ENCODE results near the gene ZNF628.
"Not testable (repeated sequence)": the region's sequence is repeated elsewhere in the genome, so short reads cannot be mapped to it uniquely, and the experiment has no call there.

Gene ZNF628

DNA sequence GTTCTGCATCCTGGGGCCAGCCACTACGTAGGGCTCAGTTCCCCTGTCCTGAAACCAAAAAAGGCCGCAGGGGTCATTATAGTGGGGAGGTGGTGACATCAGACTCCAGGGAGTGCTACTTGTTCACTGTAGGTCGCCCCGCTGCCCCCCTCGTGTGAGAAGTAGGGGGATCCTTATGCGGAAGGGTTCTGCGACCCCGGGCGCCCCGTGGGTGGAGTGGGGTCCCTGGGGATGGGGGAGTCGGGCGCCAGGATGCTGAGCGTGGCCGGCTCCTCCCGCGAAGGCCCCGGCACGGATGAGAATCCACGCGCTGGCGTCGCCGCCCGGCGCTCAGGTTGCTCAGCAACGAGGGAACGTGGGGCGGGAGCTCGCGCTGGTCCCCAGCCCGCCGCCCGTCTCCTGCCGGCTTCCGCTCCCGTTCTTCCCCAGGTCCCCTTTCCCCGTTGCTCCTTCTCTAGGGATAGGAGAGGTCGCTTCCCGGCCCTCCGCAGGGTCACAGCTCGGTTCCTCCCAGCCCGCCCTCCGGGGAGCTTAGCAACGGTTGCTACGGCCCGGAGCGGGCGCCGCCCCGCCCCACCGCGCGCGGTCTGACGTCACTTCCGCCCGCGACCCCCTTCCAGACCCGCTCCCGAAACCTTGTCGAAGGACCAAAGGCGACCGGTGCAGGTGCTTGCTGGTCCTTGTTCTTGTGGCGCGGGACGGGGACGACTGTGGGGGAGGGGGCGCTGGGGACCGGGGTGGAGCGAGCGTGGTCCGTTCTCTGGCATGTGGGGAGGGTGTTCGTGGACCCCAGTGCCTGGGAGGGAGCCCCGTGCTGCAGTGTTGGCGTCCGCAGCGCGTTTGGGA lies 8.4 kb downstream of the ZNF628 start, which contains the start of gene NAT14:
TSS of gene NAT14 (plus strand) at position 596 of the 846 bp plus-strand sequence. CDS start 521 bp downstream, outside the sequence.
- DNase-seq (ENCODE audit: low spot score) = peak; percentile 71

DNA sequence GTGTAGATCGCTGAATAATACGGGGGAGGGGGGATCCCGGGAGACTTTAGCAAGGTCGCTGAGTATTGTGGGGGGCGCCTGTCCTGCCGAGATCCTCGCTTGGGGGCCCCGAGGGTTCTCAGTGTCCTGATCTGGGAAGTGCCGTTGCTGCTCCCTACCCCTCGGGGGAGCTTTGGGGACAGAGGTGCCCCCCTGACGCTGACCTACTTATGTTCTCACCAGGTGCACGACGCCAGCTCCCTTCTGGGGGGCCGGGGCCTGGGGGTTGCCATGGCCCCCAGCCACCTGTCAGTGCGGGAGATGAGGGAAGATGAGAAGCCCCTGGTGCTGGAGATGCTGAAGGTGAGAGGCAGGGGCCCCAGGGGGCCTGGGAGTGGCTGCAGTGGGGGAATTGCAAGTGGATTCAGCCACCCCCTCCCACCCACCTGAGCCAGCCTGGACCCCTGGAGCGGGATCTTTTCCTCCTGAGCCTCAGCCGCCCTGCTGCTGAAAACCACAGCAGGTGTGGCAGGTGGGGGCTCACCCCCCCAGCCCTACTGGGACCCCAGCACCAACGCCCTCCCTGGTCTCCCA lies 9.1 kb downstream of the ZNF628 start:
- no peak for DNase-seq (ENCODE audit: low spot score)

DNA sequence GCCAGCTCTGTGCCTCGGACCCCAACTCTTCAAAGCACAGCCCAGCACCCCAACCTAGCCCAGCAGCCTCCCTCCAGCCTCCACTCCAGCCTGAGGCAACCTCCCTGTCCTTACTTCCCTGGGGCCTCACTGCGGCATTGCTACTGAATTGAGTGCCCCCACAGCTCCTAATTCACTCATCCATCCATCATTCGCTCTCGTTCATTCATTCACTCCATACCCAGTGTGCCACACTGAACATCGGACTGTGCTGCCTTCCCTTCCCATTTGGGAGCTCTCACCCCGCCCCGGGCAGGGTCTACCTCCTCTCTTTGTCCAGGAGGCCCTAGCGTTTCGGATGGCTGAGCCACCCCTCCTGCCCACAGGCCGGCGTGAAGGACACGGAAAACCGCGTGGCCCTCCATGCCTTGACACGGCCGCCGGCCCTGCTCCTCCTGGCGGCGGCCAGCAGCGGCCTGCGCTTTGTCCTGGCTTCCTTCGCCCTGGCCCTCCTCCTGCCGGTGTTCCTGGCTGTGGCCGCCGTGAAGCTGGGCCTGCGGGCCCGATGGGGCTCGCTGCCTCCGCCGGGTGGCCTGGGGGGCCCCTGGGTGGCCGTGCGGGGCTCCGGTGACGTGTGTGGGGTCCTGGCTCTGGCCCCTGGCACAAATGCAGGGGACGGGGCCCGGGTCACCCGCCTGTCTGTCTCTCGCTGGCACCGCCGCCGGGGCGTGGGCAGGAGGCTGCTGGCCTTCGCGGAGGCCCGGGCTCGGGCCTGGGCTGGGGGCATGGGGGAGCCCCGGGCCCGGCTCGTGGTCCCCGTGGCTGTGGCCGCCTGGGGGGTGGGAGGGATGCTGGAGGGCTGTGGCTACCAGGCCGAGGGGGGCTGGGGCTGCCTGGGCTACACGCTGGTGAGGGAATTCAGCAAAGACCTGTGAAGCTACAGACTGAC lies 9.9 kb downstream of the ZNF628 start:
- DNase-seq (ENCODE audit: low spot score) = no peak

DNA sequence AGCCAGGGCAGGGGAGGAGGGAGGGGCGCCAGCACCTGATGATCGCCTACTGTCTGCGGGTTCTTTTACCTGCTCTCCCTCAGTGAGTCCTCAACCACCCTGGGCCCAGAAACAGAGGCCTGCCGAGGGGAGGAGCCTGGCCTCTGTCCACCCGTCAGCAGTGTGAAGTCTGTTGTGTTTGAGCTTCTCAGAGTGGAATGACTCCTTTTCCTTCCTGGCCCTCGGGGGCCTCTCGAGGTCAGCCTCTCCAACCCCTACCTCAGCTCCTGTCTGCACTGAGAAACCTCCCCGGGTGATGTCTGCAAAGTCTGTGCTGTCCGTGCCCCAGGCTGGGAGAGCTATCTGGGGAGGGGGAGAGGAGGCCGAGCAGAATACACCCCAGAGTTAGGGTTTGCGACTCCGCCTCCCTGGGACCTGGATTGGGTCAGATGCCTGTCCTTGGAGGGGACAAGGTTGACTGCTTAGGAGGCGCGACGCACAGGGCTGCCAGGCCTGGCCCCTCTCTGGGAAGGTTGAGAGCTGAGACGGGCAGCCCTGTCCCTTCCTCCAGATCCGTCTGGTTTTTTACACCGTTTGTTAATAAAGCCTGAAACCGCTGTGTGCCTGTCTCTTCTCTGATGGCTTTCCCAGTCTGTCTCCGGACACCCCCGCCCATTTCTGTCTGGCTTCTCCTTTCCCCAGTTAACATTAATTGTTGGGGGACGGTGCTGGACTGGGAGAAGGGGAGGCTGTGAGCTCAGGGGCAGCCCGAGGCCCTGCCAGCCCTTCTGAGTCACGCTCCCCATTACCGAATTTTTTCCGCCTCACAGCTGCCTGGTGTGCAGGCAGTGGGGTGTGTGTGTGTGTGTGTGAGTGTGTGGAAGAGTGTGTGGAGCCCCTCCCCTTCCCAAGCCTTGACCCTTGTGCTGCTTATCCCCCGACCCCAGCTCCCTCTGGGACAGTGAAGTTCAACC lies 10.8 kb downstream of the ZNF628 start:
- DNase-seq (ENCODE audit: low spot score) = no peak

DNA sequence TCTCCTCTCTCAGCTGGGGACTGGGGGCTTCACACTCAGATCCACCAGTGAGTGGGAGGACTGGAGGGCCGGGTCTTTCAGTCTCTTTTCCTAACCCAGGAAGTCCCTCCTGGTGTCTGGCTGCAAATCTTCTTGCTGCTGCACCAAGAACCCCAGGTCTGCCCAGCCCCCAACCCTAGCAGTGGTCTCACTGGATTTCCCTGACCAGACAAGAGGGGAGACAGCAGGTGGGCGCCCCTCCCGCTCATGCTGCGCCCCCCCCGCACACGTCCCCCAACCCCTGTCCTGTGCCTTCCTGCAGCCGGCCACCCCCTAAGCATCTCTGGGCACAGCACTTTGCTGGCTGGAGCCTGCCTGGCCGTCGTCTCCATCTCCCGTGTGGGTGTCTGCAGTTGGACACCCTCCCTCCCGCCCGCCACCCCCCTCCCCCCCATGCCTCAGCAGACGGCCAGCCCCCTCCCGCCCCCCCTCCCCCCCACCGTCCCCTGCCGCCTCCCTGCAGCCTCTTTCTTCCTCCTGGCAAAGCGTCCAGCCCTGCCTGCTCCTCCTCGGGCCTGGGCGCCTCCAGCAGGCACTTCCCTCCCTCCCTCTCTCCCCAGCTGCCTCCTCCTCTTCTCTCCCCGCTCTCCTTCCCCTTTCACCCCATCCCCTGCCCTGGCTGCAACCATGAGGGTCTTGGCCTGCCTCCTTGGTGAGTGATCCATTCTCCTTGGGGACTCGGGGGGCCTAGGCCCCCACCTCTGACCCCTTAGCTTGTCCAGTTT lies 11.7 kb downstream of the ZNF628 start, which contains the start of gene SSC5D:
TSS of gene SSC5D (plus strand) at position 513 of the 764 bp plus-strand sequence. CDS start at position 667, 154 bp downstream.
- DNase-seq (ENCODE audit: low spot score) = peak; percentile 54

DNA sequence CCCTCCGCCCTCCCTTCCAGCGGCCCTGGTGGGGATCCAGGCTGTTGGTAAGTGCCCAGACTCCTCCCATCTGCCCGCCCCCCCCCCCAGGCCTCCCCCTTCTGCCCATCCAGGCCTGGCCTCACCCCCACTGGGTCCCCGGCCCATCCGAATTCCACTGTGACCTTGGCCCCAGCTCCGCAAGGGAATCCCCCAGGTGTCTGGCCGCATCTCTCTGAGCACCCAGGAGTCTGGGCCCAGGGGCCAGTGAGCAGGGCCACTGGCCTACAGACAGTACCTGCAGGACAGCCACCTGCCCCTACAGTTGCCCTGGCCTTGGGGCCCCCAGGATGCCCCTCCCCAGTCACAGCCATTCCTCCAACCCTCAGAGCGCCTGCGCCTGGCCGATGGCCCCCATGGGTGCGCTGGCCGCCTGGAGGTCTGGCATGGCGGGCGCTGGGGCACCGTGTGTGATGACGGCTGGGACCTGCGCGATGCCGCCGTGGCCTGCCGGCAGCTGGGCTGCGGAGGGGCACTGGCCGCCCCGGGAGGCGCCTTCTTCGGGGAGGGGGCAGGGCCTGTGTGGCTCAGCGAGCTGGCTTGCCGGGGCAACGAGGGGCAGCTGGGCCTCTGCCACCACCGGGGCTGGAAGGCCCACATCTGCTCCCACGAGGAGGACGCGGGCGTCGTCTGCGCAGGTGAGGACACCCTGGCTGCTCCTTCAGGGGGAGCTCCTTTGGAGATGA lies 12.7 kb downstream of the ZNF628 start:
- DNase-seq (ENCODE audit: low spot score) = no peak

DNA sequence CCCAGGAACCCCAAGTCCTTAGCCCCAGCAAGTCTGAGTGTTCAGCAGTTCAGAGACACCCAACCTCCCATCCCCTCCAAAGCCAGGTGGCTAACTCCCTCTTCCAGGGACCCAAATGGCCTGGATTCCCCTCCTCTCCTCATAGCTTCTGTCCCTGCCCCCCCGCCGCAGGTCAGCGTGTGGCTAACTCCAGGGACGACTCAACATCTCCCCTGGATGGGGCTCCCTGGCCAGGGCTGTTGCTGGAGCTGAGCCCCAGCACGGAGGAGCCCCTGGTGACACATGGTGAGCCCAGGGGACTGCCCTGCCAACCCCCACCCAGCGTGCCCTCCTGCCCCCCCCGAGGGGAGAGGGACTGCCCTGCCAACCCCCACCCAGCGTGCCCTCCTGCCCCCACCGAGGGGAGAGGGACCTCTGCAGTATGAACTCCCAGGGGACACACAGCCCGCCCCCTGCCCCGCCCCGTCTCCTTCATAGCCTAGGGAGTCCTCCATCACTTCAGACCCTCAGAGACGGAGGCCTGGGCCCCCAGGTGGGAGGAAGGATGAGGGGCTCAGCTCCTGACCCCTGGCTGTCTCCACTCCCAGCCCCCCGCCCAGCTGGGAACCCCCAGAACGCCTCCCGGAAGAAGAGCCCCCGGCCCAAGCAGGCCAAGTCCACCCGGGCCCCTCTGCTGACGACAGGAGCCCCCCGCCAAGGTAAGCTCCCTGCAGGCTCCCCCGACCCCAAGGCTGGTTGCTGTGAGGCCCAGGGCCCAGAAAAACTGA lies 13.5 kb downstream of the ZNF628 start:
- DNase-seq (ENCODE audit: low spot score) = no peak

DNA sequence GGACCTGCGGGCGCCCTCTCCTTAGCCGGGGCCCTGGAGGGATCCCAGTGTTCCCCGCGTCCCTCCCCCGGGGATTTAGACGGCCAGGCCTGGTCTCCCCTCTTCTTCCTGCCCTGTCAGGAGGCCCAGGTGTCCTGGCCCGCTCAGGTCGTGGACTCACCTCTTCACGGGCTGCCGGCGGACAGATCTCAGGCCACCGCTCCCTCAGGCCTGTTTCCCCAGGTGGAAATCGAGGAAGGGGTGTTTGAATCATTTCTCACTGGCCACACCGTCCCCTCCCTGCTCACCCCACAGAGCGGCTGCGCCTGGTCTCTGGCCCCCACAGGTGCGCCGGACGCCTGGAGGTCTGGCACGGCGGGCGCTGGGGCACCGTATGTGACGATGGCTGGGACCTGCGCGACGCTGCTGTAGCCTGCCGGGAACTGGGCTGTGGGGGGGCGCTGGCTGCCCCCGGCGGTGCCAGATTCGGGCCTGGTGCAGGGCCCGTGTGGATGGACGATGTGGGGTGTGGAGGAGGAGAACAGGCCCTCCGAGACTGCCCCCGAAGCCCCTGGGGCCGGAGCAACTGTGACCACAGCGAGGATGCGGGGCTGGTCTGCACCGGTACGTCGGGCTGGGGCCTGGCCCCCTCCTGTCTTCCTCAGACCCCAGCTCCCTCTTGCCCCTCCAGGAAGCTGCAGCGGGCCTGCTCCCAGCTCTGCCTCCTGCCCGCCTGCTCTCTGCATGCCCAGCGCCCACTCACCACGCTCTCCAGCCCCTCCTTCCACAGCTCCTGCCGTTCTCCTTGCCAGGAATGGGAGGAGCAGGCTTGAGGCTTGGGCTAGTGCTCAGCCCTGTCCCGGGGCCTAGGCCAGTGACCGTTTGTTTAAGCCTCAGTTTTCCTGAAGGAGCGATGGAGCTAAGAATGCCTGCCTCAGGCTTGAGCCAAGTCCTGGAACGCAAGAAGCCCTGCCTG lies 14.3 kb downstream of the ZNF628 start:
- no peak for DNase-seq (ENCODE audit: low spot score)

DNA sequence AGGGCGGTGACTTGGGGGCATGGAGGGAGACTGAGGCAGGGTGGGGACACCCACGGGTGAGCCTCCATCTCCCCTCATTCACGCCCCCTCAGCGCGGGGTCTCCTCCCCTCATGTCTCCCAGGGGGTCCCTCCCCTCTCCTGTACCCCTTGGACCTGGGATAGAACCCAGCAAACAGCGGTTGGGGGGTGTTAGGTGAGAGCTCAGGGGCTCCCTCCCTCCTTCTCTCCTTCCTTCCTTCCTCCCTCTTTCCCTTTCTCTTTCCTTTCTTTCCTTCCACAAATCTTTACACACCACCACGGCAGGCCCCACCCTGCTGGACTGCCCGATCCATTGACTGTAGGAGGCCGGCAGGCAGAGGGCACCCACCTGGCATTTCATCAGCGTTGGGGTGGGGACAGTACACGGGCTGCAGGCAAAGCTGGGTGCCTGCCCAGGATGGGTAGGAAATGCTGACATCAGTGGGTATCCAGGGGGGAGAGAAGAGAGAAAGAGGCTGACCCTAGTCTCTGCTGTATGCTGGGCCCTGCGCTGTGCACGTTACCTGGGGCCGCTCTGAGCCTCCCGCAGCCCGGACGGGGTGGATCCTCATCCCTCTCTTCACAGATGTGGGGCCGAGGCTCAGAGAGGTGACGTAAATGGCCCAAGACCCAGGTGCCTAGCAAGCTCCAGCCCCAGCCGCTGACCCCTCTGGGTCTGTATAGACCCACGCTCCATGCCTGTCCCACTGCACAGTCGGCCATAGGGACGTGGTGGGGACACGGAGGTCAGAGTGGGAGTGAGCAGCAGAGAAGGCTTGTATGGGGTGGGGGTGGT lies 15.3 kb downstream of the ZNF628 start:
- no peak for DNase-seq (ENCODE audit: low spot score)

DNA sequence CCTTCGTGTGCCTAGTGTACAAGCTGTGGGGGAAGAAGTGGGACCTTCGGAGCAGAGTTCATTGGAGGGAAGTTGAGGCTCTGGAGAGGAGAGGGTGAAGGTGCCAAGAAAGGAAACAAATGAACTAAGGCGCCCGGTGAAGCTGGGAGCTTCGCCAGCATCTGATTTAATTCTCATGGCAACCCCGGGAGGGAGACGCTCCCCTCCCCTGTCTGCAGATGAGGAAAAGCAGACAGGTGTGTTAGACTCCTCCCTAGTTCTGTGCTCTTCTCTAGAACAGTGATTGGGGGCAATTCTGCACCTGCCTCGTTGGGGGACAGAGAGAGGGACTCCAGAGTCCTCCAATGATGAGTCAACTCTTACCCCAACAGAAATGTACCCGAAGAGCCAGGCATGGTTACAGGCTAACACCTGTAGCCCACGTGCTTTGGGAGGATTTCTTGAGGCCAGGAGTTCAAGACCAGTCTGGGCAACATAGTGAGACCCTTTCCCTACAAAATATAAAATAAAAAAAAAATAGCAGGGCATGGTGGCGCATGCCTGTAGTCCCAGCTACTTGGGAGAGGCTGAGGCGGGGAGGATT lies 16.0 kb downstream of the ZNF628 start:
- DNase-seq (ENCODE audit: low spot score) = no peak

DNA sequence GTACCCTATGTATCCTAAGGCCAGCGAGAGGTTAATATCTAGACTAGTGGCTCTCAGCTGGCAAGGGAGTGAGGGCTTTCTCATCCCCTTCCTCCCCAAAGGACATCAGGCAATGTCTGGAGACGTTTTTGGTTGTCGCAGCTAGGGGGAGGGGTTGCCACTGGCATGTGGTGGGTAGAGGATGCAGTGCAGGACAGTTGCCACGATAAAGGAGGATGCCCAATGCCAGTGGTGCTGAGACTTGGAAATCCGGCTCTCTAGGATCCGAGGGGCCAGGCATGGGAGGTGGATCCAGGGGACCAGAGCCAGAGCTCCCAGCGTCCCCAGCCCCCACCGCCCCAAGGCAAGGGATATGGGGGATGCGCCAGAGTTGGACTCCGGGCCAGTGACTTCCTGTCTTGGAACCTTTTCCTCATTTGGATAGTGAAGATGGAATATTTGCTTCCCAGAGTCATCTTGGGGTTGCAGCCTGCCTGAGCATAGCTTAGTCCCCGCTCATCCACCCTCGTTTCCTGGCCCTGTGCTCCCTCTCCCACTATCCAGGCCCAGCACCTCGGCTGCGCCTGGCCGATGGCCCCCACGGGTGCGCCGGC lies 16.7 kb downstream of the ZNF628 start:
- DNase-seq (ENCODE audit: low spot score) = no peak

DNA sequence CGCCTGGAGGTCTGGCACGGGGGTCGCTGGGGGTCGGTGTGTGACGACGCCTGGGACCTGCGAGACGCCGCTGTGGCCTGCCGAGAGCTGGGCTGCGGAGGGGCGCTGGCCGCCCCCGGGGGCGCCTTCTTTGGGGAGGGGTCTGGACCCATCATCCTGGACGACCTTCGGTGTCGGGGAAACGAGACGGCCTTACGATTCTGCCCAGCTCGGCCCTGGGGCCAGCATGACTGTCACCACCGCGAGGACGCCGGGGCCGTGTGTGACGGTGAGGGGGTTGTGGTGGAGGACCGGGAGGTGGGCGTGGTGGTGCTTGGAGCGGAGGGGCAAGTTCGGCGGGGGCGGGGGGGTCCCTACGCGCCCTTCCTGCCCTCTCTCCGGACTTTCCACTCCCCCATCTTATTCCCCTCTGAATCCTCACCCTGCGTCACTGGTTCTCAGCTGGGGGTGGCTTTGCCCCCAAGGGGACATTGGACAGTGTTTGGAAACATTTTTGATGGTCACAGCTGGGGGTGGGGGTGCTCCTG lies 17.3 kb downstream of the ZNF628 start:
- DNase-seq (ENCODE audit: low spot score) = no peak

DNA sequence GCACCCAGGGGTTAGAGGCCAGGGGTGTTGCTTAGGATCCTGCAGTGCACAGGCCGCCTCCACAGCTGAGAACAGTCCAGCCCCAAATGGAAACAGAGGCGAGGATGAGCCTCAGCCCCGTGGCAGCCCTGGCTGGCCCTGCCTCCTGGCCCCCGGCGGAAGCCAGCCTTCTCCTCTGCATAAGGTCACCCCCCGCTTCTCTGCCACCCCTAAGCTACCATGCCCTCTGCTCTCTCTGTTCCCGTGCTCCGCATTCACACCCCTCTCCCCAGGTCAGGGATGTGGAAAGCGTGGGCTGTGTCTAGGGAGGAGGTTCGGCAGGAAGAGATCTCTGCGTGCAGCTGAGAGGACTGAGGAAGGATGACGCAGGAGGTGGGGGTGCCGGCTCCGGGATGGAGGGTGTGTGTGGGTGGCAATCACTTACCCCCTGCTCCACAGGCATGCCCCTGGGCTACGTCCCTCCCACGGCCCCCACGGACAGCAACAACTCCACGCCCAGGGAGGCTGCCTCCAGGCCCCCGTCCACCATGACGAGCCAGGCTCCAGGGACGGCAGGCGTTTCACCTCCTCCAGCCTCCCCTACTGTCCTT lies 17.9 kb downstream of the ZNF628 start:
- DNase-seq (ENCODE audit: low spot score) = no peak

DNA sequence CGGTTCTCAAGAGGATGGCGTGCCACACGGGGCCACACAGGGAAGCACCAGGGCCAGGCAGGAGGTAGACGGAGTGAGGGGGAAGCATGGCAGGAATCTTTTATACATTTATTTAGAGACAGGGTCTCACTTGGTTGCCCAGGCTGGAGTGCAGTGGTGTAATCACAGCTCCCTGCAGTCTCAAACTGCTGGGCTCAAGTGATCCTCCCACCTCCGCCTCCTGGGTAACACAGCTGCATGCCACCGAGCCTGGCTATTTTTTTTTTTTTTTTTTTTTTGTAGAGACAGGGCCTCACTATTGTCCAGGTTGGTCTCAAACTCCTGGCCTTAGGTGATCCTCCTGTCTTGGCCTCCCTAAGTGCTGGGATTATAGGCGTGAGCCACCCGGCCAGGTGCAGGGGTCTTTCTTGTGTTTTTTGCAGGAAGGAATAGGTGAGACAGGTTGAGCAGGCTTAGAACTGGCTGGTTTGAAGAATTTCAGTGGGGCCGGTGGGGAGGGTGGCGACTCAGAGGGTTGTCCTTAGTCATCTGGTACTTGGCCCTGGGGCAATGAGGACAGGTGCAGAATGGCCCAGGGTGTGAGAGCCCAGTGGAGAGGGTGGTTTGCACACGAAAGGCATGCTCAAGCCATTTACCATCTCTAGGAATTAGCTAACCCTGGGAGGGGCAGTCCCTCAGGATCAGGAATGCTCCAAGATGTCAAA lies 19.4 kb downstream of the ZNF628 start:
- DNase-seq (ENCODE audit: low spot score) = no peak

DNA sequence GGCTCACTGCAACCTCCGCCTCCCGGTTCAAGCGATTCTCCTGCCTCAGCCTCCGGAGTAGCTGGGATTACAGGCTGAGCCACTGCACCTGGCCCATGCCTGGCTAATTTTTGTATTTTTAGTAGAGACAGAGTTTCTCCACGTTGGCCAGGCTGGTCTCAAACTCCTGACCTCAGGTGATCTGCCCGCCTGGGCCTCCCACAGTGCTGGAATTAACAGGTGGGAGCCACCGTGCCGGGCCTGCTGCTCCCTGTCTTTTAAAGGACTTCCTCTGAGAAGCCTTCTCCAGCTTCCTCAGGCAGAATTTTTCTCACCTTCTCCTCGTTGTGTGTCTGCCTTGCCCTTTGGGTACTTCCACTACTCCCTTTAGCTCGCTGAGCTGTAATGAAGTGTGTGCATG lies 20.4 kb downstream of the ZNF628 start:
- DNase-seq (ENCODE audit: low spot score) = not testable (repeated sequence)
